K562 (cell line): ENCODE measurements around the gene GDF15. TPM values are rescaled to one million over a fixed set of nuclear protein-coding genes. Genes with fewer than 3 reads are reported as not detected.

Source experiments
- ATF1 ChIP-seq, 2 experiments: fragments of 450-650 bp in 1 of 2; IDR thresholded peaks; 2 replicates each; pipeline ENCODE4 v1.6.1; 2016; ENCODE audit warnings: missing compliant biosample characterization in 1 of 2, missing genetic modification characterization in 1 of 2
- CHD2 ChIP-seq: IDR thresholded peaks from 2 replicates; pipeline ENCODE4 v1.6.1; 2011; ENCODE audit warnings: low read depth, low read length
- ERF ChIP-seq: fragments of 450-650 bp; formaldehyde crosslinking; IDR thresholded peaks from 2 replicates; pipeline ENCODE4 v1.4.0; 2020; ENCODE audit warnings: mild to moderate bottlenecking, mixed read lengths
- HMG20B ChIP-seq: fragments of 250-450 bp; sonication (Bioruptor Pico); IDR thresholded peaks from 2 replicates; pipeline ENCODE4 v1.5.0; 2021; ENCODE audit warnings: mild to moderate bottlenecking
- PHF20 ChIP-seq: fragments of 450-650 bp; IDR thresholded peaks from 2 replicates; pipeline ENCODE4 v1.6.1; 2018; ENCODE audit not compliant: partially characterized antibody
- RBFOX2 ChIP-seq: fragments of 200-400 bp; formaldehyde crosslinking; IDR thresholded peaks from 2 replicates; pipeline ENCODE4 v1.6.1; 2017; ENCODE audit warnings: low read depth, mild to moderate bottlenecking, low read length, moderate library complexity
- ZFP36 ChIP-seq: fragments of 150-350 bp; IDR thresholded peaks from 2 replicates; pipeline ENCODE4 v1.6.1; 2018; ENCODE audit warnings: low read length, low read depth; ENCODE audit not compliant: partially characterized antibody
- polyA plus RNA-seq, 8 experiments: library from polyadenylated mRNA; depleted of rRNA in 4 of 8; stranded (reverse) in 5 of 8; unstranded in 3 of 8; fragments of >200 nt; fragmentation: Nextera tagmentation in 2 of 8; fragmentation: Illumina TruSeq in 1 of 8; extraction: Ambion mirVana in 2 of 8; extraction: Trizol in 1 of 8; gene quantifications; 2 replicates each; pipeline versions ENCODE4 v1.2.1 to v1.2.3, GENCODE V29; 2011 to 2014; ENCODE audit warnings: inconsistent platforms in 1 of 8, missing spikeins in 1 of 8
- total RNA-seq, 7 experiments: library from RNA; depleted of rRNA in 6 of 7; stranded (reverse); fragments of >200 nt in 6 of 7; fragmentation: Illumina TruSeq in 2 of 7; extraction: Trizol in 2 of 7; gene quantifications; 2 replicates each; pipeline versions ENCODE4 v1.2.1 to v1.2.3, GENCODE V29; 2011 to 2021; ENCODE audit warnings: low replicate concordance in 1 of 7
- TF ChIP-seq, protein P1 (sequence below): fragments of 450-650 bp; formaldehyde crosslinking; IDR thresholded peaks from 2 replicates; pipeline ENCODE4 v1.4.0; 2020; ENCODE audit warnings: mild to moderate bottlenecking, moderate library complexity
- TF ChIP-seq, protein P2 (sequence below), 3 experiments: fragments of 200-800 bp in 1 of 3; sonication (Bioruptor generic) in 1 of 3; sonication (generic) in 1 of 3; formaldehyde crosslinking in 1 of 3; IDR thresholded peaks; 2 replicates each; pipeline versions ENCODE4 v1.6.1 to v1.8.0; 2016 to 2022; ENCODE audit warnings: mild to moderate bottlenecking in 2 of 3, missing compliant biosample characterization in 2 of 3, missing genetic modification characterization in 2 of 3, missing genetic modification reagents in 1 of 3
- TF ChIP-seq, protein P3 (sequence below): sonication (generic); formaldehyde crosslinking; IDR thresholded peaks from 2 replicates; pipeline ENCODE4 v1.8.0; 2022; ENCODE audit warnings: missing genetic modification reagents, mild to moderate bottlenecking, moderate library complexity, borderline replicate concordance
- TF ChIP-seq, protein P4 (sequence below): fragments of 250-450 bp; sonication (Bioruptor Pico); IDR thresholded peaks from 2 replicates; pipeline ENCODE4 v1.8.0; 2021; ENCODE audit warnings: moderate library complexity, mild to moderate bottlenecking, inconsistent platforms
- TF ChIP-seq, protein P5 (sequence below): fragments of 450-650 bp; formaldehyde crosslinking; IDR thresholded peaks from 2 replicates; pipeline ENCODE4 v1.4.0; 2020; ENCODE audit warnings: mild to moderate bottlenecking, moderate library complexity
- TF ChIP-seq, protein P6 (sequence below): sonication (generic); formaldehyde crosslinking; IDR thresholded peaks from 2 replicates; pipeline ENCODE4 v1.4.0; 2020; ENCODE audit warnings: mild to moderate bottlenecking, missing genetic modification reagents
- TF ChIP-seq, protein P7 (sequence below): fragments of 450-650 bp; IDR thresholded peaks from 2 replicates; pipeline ENCODE4 v1.6.1; 2017; ENCODE audit warnings: antibody characterized with exemption

GDF15 gene
- total and polyA plus RNA-seq, 9 of the 15 experiments (the other 6 are each of a cell fraction or from before 2014, with no cell fraction given) = 2.3 to 82.4 (median 12.5) TPM

DNA sequence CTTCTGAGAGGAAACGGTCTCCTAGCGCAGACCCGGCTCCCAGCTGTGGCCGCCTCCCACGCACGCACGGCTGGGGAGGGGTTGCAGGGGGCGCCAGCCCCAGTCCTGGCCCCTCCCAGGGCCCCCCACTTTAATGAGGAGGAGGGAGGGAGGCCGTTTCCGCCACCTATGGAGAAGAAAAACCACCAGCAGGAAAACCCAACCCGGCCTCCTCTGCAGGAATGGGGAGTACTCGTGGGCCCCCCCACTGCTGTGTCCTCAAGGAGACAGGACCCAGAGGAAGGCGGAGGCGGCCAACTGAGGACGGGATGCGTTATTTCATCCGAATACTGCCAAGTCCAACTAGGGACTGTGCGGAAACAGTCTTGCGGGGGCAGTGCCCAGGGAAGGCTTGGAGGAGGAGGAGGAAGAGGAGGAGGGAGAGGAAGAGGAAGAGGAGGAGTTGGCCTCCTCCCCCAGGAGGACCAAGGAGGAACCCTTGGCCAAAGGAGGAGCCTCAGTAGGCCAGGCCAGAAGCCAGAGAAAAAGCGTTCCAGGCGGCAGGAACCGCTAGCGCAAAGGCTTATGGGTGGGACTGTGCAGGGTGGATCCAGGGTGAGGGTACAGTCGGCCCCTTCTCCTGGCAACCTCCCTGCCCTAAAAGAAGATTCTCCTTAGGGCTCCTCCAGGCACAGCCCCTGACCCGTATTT is 29.4 kb downstream of the GDF15 start (continued):
- TF ChIP-seq, protein P1, sequence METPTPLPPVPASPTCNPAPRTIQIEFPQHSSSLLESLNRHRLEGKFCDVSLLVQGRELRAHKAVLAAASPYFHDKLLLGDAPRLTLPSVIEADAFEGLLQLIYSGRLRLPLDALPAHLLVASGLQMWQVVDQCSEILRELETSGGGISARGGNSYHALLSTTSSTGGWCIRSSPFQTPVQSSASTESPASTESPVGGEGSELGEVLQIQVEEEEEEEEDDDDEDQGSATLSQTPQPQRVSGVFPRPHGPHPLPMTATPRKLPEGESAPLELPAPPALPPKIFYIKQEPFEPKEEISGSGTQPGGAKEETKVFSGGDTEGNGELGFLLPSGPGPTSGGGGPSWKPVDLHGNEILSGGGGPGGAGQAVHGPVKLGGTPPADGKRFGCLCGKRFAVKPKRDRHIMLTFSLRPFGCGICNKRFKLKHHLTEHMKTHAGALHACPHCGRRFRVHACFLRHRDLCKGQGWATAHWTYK (CRISPR knock-in tag) = peak; percentile 90
- TF ChIP-seq PHF20 = no peak
- peak; percentile 87; the same call in 1 of the 2 replicates for TF ChIP-seq ERF
- TF ChIP-seq, protein P2, sequence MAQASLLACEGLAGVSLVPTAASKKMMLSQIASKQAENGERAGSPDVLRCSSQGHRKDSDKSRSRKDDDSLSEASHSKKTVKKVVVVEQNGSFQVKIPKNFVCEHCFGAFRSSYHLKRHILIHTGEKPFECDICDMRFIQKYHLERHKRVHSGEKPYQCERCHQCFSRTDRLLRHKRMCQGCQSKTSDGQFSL (CRISPR knock-in tag; IDR thresholded peaks at IDR 0.05) = peak; percentile 96
- TF ChIP-seq, protein P2 (tag; IDR thresholded peaks at IDR 0.05) = peak; percentile 54 to 87
- TF ChIP-seq CHD2 = 0 out of 2 replicates have a peak, but pooled peaks have one; percentile 11
- TF ChIP-seq, protein P3, sequence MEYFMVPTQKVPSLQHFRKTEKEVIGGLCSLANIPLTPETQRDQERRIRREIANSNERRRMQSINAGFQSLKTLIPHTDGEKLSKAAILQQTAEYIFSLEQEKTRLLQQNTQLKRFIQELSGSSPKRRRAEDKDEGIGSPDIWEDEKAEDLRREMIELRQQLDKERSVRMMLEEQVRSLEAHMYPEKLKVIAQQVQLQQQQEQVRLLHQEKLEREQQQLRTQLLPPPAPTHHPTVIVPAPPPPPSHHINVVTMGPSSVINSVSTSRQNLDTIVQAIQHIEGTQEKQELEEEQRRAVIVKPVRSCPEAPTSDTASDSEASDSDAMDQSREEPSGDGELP = peak; percentile 95
- TF ChIP-seq, protein P4, sequence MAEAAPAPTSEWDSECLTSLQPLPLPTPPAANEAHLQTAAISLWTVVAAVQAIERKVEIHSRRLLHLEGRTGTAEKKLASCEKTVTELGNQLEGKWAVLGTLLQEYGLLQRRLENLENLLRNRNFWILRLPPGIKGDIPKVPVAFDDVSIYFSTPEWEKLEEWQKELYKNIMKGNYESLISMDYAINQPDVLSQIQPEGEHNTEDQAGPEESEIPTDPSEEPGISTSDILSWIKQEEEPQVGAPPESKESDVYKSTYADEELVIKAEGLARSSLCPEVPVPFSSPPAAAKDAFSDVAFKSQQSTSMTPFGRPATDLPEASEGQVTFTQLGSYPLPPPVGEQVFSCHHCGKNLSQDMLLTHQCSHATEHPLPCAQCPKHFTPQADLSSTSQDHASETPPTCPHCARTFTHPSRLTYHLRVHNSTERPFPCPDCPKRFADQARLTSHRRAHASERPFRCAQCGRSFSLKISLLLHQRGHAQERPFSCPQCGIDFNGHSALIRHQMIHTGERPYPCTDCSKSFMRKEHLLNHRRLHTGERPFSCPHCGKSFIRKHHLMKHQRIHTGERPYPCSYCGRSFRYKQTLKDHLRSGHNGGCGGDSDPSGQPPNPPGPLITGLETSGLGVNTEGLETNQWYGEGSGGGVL = peak; percentile 31; the same call in 1 of the 2 replicates
- TF ChIP-seq ATF1 (CRISPR knock-in tag; IDR thresholded peaks at IDR 0.05) = no peak
- no peak for TF ChIP-seq ATF1 (tag; IDR thresholded peaks at IDR 0.05)
- TF ChIP-seq, protein P5, sequence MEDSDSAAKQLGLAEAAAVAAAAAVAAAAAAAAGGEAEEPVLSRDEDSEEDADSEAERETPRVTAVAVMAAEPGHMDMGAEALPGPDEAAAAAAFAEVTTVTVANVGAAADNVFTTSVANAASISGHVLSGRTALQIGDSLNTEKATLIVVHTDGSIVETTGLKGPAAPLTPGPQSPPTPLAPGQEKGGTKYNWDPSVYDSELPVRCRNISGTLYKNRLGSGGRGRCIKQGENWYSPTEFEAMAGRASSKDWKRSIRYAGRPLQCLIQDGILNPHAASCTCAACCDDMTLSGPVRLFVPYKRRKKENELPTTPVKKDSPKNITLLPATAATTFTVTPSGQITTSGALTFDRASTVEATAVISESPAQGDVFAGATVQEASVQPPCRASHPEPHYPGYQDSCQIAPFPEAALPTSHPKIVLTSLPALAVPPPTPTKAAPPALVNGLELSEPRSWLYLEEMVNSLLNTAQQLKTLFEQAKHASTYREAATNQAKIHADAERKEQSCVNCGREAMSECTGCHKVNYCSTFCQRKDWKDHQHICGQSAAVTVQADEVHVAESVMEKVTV (CRISPR knock-in tag) = 0 out of 2 replicates have a peak, but pooled peaks have one; percentile 21
- peak; percentile 47; the same call in 1 of the 2 replicates for TF ChIP-seq HMG20B (CRISPR knock-in tag)
- TF ChIP-seq, protein P6, sequence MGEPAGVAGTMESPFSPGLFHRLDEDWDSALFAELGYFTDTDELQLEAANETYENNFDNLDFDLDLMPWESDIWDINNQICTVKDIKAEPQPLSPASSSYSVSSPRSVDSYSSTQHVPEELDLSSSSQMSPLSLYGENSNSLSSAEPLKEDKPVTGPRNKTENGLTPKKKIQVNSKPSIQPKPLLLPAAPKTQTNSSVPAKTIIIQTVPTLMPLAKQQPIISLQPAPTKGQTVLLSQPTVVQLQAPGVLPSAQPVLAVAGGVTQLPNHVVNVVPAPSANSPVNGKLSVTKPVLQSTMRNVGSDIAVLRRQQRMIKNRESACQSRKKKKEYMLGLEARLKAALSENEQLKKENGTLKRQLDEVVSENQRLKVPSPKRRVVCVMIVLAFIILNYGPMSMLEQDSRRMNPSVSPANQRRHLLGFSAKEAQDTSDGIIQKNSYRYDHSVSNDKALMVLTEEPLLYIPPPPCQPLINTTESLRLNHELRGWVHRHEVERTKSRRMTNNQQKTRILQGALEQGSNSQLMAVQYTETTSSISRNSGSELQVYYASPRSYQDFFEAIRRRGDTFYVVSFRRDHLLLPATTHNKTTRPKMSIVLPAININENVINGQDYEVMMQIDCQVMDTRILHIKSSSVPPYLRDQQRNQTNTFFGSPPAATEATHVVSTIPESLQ (CRISPR knock-in tag) = no peak
- TF ChIP-seq RBFOX2 = peak; percentile 76
- TF ChIP-seq, protein P7, sequence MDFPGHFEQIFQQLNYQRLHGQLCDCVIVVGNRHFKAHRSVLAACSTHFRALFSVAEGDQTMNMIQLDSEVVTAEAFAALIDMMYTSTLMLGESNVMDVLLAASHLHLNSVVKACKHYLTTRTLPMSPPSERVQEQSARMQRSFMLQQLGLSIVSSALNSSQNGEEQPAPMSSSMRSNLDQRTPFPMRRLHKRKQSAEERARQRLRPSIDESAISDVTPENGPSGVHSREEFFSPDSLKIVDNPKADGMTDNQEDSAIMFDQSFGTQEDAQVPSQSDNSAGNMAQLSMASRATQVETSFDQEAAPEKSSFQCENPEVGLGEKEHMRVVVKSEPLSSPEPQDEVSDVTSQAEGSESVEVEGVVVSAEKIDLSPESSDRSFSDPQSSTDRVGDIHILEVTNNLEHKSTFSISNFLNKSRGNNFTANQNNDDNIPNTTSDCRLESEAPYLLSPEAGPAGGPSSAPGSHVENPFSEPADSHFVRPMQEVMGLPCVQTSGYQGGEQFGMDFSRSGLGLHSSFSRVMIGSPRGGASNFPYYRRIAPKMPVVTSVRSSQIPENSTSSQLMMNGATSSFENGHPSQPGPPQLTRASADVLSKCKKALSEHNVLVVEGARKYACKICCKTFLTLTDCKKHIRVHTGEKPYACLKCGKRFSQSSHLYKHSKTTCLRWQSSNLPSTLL = peak; percentile 97
- peak; percentile 35 for TF ChIP-seq ZFP36
